SKM-1 treated with dmso at 0.1 percent for 144 hours (cell line): Measurements from ENCODE around the gene UNC5B.

Experiments
- DNase-seq: peaks from one replicate; lab custom pipeline; 2025; ENCODE audit not compliant: unreplicated experiment; lab: John Stamatoyannopoulos, UW

UNC5B gene

GRCh38 chr10:71280216-71280615 lies 67.8 kb downstream of the UNC5B start:
- no peak for DNase-seq

- DNase-seq, result no peak
These were observed 68.5 kb downstream of the UNC5B start for GRCh38 chr10:71280825-71281224.

GRCh38 chr10:71281646-71282322 lies 69.4 kb downstream of the UNC5B start:
- DNase-seq, result no peak

GRCh38 chr10:71282323-71282680 lies 69.9 kb downstream of the UNC5B start:
- DNase-seq, result no peak

GRCh38 chr10:71283410-71283809 lies 71.0 kb downstream of the UNC5B start:
- no peak for DNase-seq

- no peak for DNase-seq
These were observed 71.5 kb downstream of the UNC5B start for GRCh38 chr10:71283876-71284275.

- DNase-seq, result no peak
These were observed 72.3 kb downstream of the UNC5B start for GRCh38 chr10:71284544-71285179.

GRCh38 chr10:71285180-71285545 lies 72.8 kb downstream of the UNC5B start:
- peak; percentile 38 for DNase-seq

- no peak for DNase-seq
These were observed 73.6 kb downstream of the UNC5B start for GRCh38 chr10:71285986-71286385.

- no peak for DNase-seq
These were observed 74.3 kb downstream of the UNC5B start for GRCh38 chr10:71286521-71287294.

GRCh38 chr10:71287456-71287855 lies 75.1 kb downstream of the UNC5B start:
- no peak for DNase-seq

GRCh38 chr10:71288461-71288860 lies 76.1 kb downstream of the UNC5B start:
- no peak for DNase-seq

- DNase-seq, result no peak
These were observed 77.2 kb downstream of the UNC5B start for GRCh38 chr10:71289421-71290130.

- DNase-seq, result no peak
These were observed 78.0 kb downstream of the UNC5B start for GRCh38 chr10:71290331-71290730.

GRCh38 chr10:71290806-71291527 lies 78.6 kb downstream of the UNC5B start:
- no peak for DNase-seq

GRCh38 chr10:71291528-71291900 lies 79.1 kb downstream of the UNC5B start:
- DNase-seq, result no peak

GRCh38 chr10:71292624-71293445 lies 80.5 kb downstream of the UNC5B start:
- DNase-seq, result no peak

GRCh38 chr10:71293446-71294084 lies 81.2 kb downstream of the UNC5B start:
- no peak for DNase-seq

GRCh38 chr10:71294091-71294561 lies 81.8 kb downstream of the UNC5B start:
- no peak for DNase-seq

GRCh38 chr10:71294856-71295255 lies 82.5 kb downstream of the UNC5B start:
- DNase-seq, result no peak
